HG02970 (cell line): Measurements from ENCODE around the gene MRTFA.
"Not testable (repeated sequence)": the region's sequence is repeated elsewhere in the genome, so short reads cannot be mapped to it uniquely, and the experiment has no call there.

ENCODE experiments used
- ATAC-seq: cut with Tn5 transposase; IDR thresholded peaks from one replicate; pipeline ENCODE4 v1.9.1; 2021; ENCODE audit warnings: mild to moderate bottlenecking, moderate library complexity, moderate number of reproducible peaks; ENCODE audit not compliant: unreplicated experiment, low FRiP score

Gene MRTFA

DNA sequence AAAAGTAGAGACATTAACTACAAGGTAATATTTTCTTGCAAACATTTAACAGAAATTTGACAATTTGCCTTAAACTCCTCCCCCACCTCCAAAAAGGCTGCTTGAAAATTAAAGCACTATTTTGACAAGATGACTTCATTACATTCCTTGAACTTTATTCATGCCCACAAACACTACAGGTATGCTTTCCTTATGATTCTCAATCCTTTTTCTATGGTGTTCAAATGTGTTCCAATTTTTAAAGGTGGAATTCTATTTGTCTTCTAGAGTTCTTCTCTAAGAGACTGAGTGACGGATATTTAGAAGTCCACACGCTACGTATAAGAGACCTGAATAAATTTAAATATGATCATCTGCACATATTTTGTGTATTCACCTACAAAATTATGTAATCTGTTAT is 69.4 kb downstream of the MRTFA start:
- no peak for ATAC-seq

DNA sequence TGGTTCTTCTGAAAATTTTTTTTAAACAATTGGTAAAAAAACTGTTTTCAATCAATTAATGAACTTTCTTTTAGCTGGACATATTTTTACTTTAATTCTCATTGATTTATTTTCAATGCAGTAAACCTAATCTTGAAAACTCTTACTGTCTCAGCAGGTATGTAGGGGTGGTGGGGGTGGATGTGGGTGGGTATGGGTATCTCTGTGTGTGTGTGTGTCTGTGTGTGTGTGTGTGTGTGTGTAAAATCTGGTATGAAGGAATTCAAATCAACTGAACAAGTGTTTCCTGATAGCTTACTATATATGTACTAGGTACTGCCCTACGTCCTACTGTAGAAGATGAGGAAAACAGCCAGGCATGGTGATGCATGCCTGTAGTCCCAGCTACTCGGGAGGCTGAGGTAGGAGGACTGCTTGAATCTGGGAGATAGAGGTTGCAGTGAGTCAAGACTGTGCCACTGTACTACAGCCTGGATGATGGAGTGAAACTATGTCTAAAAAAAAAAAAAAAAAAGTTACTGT is 75.5 kb downstream of the MRTFA start:
- no peak for ATAC-seq

DNA sequence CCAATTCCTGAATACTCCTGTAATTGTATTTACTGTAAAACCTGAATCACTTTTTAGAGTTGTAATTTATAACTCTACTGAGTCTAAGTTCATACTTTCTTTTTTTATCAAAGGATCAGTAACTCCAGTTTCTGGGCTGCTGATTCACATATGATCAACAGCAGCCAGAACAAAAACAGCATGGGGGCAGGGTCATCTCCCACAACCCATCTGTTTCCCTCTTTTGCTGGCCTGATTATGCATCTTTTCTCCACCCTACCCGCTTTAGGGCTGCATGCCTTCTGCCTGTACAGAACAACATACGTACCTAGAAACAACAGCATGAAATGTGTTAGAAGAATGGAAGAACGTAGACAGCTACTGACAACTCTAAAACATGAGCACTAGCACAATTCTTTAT is 76.0 kb downstream of the MRTFA start:
- ATAC-seq, result no peak

DNA sequence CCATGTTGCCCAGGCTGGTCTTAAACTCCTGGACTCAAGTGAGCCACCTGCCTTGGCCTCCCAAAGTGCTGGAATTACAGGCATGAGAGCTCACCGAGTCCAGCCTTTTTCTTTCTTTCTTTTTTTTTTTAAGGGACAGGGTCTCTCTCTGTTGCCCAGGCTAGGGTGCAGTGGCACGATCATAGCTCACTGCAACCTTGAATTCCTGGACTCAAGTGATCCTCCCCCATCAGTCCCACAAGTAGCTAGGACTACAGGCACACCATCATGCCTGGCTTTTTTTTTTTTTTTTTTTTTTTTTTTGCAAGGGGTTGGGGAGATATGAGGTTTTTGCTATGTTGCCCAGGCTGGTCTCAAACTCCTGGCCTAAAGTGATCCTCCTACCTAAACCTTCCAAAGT is 78.5 kb downstream of the MRTFA start:
- ATAC-seq, result no peak

DNA sequence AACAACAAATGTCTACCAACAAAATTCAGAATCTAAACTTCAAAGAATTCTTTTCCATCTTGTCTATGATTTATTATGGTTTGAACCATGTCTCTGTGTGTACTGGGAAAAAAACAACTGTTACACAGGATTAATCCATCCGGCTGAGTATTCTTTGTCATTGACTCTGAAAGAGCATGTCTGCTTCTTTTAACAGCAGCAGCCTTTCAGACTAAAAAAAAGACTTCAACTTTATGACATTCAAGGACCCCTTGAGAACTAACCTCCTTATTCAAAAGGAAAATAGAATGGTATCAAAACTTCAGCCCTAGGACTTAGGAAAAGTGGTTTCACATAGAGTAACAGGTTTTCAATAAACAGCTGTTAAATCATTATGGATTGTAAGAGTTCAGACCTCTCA is 79.9 kb downstream of the MRTFA start:
- no peak for ATAC-seq

DNA sequence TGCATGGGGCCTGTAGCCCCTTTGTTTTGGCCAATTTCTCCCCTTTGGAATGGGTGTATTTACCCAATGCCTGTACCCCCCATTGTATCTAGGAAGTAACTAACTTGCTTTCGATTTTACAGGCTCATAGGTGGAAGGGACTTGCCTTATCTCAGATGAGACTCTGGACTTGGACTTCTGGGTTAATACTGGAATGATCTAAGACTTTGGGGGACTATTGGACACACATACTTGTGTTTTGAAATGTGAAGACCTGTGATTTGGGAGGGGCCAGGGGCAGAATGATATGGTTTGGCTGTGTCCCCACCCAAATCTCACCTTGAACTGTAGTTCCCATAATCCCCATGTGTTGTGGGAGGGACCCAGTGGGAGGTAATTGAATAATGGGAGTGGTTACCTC is 82.5 kb downstream of the MRTFA start:
- not testable (repeated sequence) for ATAC-seq

DNA sequence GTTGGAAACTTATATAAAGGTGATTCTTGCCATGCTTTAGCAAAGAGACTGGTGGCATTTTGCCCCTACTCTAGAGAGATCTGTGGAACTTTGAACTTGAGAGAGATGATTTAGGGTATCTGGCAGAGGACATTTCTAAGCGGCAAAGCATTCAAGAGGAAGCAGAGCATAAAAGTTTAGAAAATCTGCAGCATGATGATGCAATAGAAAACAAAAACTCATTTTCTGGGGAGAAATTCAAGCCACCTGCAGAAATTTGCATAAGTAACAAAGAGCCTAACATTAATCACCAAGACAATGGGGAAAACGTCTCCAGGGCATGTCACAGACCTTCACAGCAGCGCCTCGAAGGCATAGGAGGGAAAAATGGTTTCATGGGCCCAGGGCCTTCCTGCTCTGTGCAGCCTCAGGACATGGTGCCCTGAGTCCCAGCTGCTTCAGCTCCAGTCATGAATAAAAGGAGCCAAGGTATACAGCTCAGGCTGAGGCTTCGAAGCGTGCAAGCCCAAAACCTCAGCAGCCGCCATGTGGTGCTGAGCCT is 83.4 kb downstream of the MRTFA start:
- no peak for ATAC-seq

DNA sequence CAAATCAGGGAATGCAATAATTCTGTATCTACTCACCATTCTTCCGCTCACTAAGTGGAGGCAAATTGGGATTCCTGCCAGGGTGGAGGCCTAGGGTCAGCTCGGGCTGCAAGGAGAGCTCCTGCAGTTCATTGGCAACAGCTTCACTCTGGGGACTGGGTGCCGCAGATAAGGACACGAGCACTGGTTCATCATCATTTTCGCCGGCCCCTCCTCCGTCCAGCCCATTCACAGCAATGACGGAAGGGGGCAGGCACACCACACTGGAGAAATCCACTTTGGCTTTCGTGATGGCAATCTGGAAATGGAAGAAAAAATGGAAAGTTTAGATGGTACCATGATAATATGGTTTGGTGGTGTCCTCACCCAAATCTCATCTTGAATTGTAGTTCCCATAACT is 84.4 kb downstream of the MRTFA start:
- no peak for ATAC-seq

DNA sequence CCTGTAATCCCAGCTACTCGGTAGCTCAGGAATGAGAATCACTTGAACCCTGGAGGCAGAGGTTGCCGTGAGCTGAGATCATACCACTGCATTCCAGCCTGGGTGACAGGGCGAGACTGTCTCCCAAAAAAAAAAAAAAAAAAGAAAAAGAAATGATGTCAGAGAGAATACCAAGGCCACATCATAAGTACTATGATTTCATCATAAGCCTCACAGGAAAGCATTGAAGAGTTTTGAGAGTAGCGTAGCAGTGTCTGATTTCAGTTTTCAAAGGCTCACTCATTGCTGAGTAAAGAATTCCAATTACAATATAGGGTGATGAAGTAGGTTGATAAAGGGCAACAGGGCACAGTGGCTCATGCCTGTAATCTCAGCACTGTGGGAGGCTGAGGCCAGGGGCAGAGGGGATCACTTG is 88.8 kb downstream of the MRTFA start:
- no peak for ATAC-seq

DNA sequence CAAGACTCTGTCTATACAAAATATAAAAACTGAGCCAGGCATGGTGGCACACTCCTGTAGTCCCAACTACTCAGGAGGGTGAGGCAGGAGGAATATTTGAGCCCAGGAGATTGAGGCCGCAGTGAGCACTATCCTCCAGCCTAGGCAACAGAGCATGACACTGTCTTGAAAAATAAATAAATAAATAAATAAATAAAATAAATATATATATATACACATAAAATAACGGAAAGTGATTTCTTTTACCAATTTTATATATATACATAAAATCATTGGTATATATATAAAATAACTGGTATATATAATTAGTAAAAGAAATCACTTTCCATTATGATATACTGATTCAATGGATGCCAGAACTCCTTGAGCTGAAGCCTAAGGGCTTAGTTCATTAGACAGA is 91.8 kb downstream of the MRTFA start:
- ATAC-seq, result no peak

DNA sequence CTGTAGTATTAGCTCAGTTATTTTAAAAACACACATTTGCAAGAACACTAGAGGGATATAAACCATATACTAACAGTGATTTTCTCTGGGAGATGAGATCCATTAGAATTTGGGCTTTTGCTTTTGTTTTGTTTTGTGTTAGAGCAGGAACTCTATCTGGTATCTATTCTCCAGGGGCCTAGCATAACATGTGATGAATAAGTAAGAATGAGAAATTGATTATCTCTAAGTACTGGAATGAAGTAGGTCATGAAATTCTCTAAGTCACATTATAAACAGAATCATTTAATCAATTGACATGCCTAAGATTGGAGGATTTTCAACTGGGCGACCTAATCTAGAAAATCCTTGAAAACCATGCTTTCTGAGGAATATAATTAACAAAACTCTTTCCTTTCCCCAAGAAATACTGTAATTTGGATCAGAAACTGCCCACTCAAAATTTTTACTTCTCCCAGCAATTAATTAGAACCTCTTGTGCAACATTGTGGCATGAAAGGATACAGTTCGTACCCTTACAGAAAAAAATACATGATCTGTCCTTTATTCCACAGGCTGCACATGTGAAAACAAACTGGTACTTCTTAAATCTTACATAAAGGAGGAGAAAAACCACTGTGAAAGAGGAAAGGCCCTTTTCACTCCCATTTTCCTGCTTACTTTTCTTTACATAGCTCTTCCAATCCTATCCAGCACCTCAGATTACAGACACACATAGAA is 93.5 kb downstream of the MRTFA start:
- no peak for ATAC-seq

DNA sequence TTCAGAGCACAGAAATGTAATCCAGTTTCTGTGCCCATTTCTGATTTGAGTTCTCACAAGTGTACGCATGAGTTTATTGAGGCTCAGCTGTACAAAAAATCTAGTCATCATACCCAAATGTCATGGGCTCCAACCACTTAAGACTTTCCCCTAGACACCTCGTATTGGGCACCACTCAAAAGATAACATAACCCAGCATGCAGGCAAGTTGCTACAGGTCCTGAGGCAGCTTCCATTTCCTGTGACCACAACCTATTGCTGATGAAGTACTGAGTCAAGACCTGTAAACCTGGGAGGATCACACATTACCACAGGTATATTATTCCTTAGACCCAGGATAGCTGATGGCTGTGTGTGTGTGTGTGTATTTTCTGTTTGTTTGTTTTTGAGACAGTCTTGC is 95.2 kb downstream of the MRTFA start:
- no peak for ATAC-seq

DNA sequence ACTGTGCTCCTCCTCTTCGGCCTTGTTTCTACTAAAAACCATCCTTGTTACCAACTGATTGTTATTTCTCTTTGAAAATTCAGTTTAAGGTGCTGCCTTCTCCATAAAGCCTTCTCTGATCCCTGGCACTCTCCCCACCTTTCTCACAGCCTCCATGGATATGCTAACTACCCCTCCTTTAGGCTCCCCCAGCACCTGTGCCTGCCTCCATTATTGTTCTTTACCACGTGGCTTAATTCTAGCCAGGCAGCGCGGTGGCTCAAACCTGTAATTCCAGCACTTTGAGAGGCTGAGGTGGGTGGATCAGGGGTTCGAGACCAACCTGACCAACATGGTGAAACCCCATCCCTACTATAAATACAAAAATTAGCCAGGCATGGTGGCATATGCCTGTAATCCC is 96.3 kb downstream of the MRTFA start:
- ATAC-seq, result no peak

DNA sequence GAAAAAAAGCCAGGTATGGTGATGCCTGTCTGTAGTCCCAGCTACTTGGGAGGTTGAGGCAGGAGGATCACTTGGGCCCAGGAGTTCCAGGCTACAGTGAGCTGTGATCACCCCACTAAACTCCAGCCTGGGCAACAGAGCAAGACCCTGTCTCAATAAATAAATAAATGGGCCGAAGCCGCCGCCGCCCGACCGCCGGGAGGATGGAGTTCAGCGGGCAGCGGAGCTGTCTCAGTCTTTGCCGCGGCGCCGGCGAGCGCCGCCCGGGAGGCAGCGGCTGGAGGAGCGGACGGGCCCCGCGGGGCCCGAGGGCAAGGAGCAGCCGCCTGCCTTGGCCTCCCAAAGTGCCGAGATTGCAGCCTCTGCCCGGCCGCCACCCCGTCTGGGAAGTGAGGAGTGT is 100.4 kb downstream of the MRTFA start:
- not testable (repeated sequence) for ATAC-seq

DNA sequence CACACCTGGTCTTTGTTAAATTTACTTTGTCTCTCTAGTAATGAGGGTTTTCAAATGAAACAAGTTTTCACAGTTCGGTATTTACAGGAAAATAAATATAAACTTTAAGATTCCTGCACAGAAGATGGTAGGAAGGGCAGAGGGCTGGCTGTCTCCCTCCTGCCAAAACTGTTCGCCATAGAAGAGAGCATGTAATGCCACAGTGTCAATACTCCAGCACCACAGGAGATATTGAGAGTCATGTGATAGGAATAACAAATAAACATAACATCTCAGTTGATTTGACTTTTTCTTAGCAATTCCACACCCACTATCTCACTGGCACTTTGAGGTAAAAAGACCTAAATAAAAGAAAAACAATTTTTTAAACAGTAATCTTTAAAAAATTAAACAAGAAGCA is 100.9 kb downstream of the MRTFA start:
- no peak for ATAC-seq

DNA sequence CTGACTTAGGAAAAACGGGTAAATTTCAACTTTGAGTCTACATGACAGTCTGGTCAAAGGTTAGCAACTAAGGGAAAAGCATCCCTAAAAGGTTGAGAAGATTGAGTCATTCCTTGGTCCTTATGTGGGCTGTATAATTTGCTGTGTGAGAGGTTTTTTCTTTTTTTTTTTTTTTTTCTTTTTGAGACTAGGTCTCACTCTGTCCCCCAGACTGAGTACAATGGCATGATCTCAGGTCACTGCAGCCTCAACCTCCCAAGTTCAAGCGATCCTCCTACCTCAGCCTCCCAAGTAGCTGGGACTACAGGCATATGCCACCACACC is 101.4 kb downstream of the MRTFA start:
- ATAC-seq, result no peak

DNA sequence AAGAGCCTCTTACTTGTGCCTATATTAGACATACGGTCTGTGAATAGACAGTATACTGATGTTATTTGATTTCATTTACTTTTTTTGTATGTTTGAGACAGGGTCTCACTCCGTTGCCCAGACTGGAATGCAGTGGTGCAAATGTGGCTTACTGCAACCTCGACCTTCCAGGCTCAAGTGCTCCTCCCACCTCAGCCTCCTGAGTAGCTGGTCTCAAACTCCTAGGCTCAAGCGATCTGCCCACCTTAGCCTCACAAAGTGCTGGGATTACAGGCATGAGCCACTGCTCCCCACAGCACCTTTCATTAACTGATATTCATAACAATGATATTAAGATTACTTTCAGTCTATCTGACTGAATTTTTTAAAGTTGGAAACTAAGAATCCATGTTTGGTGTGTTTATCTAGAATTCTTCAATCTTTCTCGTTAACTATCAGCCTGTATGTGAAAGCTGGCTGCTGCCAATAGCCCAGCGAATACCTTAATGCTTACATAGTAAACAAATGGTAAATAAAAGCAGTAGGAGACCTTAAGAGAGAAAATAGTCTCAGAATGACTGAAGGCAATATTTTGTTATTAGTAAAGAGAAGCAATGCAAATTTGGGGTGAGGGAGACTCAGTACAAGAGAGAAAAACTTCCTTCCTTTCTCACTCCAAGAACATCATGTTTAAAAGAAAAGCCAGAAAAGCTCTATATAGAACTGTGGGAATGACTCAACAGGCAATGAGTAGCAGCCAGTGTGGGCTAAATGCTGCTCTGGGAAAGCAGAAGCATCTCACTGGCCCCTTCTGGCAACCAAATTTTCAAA is 101.9 kb downstream of the MRTFA start:
- ATAC-seq, result no peak

DNA sequence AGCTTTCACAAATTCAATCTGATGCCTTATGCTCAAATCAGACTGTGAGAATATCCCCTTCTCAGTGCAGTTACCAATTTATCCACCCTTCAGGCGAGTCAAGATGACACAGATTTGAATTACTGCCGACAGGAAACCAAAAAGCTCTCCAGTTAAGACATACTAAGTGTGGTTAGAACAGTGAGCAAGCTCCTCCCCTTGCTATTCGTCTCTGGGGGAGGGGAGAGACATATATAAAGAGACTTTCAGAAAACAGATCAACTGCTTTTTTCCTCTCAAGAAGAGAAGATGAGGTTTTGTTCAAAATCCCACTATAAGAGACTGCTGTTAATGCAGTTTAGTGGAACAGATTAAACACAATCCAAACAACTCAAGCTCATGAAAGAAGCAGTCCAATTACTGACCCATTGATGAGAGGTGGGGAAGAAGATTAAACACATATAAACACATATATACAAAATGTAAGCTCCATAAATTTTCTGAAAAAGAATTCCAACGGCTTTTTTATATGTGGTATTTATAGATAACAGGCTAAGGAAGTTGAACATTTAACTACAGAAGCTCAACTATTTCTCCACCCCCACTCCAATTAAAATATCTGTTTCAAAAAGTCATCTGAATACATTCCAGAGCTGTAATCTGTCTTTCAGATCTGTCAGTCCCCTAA is 102.7 kb downstream of the MRTFA start:
- ATAC-seq, result no peak

DNA sequence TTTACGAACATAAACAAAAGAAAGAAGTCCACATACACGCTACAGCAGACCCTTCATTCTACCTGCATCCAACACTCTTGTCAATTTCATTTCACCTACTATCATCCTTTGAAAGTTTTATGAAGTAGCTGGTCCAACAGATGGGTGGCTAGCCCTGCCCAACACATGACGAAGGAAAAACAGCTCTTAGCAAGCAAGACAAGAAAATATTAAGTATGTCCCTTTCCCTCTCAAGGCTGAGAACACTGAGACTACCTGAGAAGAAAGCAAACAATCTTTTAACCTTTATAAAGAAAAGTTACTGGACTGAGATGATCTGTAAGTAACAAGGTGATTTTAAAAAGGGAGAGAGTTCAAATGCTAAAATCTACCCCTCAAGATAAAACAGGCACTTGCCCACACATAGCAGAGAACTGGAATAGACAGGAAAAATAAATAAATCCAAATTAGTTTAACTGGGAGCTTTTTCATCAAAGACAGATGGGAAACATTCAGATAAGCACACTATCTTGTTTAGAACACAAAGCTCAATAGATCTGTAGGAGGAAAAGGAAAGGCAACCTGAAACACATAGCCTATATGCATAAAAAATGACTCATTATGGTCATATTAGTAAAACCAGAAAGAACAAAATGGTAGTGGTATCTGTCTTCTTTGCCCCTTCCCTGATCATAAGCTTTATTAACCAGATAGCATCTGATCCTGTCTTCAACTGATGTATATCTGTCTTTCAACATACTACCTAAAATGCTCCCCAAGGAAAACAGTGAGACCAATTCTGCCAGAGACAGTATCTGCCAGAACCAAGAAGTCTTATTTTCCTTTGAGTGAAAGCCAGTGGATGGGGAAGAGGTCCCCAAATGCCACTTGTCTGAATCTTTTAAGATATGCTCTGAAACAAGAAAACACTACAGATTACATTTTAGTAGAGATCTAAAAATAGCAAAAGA is 104.3 kb downstream of the MRTFA start:
- ATAC-seq, result no peak

DNA sequence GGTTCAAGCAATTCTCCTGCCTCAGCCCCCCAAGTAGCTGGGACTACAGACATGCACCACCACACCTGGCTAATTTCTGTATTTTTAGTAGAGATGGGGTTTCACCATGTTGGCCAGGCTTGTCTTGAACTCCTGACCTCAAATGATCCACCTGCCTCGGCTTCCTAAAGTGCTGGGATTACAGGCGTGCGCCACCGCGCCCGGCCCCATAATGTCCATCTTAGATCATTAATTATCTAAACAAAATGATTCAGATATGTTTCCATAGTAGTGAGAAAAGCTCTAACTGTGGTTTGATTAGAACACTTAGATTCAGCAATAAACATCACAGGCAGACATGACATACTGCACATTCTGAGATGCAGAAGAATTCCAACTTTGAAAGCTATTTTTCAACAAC is 106.1 kb downstream of the MRTFA start:
- not testable (repeated sequence) for ATAC-seq
